Suprapubic skin (tissue), 4 donors: ENCODE results near the gene LIN28B. TPM values are rescaled to one million over a fixed set of nuclear protein-coding genes. Genes with fewer than 3 reads are reported as not detected.

ENCODE experiments used
- DNase-seq, 2 donors: peaks; one replicate each; pipeline ENCODE4 v3.0.0-alpha.2; 2019; ENCODE audit warnings: low spot score in 2 of 2
- H3K27ac ChIP-seq: fragments of 200-600 bp; sonication (generic); one replicate; pipeline ENCODE4 v1.5.1; 2019
- H3K27me3 ChIP-seq: fragments of 200-600 bp; sonication (generic); one replicate; pipeline ENCODE4 v1.5.1; 2019
- H3K36me3 ChIP-seq: fragments of 200-600 bp; sonication (generic); one replicate; pipeline ENCODE4 v1.5.1; 2019
- H3K4me1 ChIP-seq: fragments of 200-600 bp; sonication (generic); one replicate; pipeline ENCODE4 v1.5.1; 2019
- H3K4me3 ChIP-seq: fragments of 200-600 bp; sonication (generic); one replicate; pipeline ENCODE4 v1.5.1; 2019; ENCODE audit warnings: mild to moderate bottlenecking
- H3K9me3 ChIP-seq: fragments of 200-600 bp; sonication (generic); one replicate; pipeline ENCODE4 v1.5.1; 2019
- EP300 ChIP-seq: sonication (generic); formaldehyde crosslinking; IDR thresholded peaks from one replicate; pipeline ENCODE4 v1.6.1; 2017; ENCODE audit warnings: antibody characterized with exemption
- POLR2A ChIP-seq, 2 donors: fragments of 450-650 bp; IDR thresholded peaks; one replicate each; pipeline ENCODE4 v1.6.1; 2017; ENCODE audit warnings: antibody characterized with exemption in 2 of 2, mild to moderate bottlenecking in 2 of 2, moderate library complexity in 2 of 2
- POLR2AphosphoS5 ChIP-seq, 3 donors: sonication (generic); formaldehyde crosslinking; IDR thresholded peaks; one replicate each; pipeline ENCODE4 v1.6.1; 2017; ENCODE audit warnings: antibody characterized with exemption in 3 of 3
- WGBS: methylation state at CpG from one replicate; pipeline ENCODE4 v1.1.5; 2018; 5-methylcytosine and 5-hydroxymethylcytosine counted together
- total RNA-seq, 4 donors: library from RNA; depleted of rRNA; stranded (reverse); fragments of >200 nt; gene quantifications; one replicate each; pipeline ENCODE4 v1.1.0, GENCODE V29; 2016
- TF ChIP-seq, protein P1 (sequence below), 2 donors: fragments of 200-600 bp in 1 of 2; fragments of 450-650 bp in 1 of 2; sonication (generic) in 1 of 2; IDR thresholded peaks; one replicate each; pipeline ENCODE4 v1.5.1; 2016 to 2019; ENCODE audit warnings: antibody characterized with exemption in 2 of 2, mild to moderate bottlenecking in 1 of 2, moderate library complexity in 1 of 2

The LIN28B gene
- total RNA-seq, 4 donors from 2014 or later: not detected

DNA sequence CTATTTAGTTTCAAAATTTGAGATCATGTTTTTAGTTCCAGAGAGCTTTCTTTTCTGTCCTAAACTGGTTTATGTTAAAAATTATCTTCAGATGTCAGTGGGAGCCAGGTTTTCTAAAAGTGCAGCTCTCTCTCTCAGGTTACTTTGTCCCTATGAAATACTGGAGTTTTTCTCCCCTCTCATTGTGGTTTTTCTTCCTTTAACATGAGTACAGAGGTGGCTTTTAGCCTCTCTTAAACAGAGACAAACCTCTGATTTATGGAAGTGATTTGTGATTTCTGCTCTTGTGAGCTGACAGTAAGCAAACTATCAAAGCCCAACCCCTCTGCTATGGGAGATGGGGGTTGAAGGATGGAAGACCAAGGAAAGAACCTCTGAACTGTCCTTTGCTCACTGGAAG, 85.7 kb downstream of the LIN28B start:
- Histone ChIP-seq H3K4me3 (no peak overlapping the region), H3K27me3 (no peaks in the 10 kb centered on the region), H3K27ac (no peak overlapping the region), H3K9me3 (no peaks in the 10 kb centered on the region), H3K4me1 (no peaks in the 10 kb centered on the region), H3K36me3 (no peaks in the 10 kb centered on the region)
- no peak for DNase-seq
- no peak for TF ChIP-seq POLR2AphosphoS5 (IDR thresholded peaks at IDR 0.05)
- TF ChIP-seq EP300: no peak
- no peak for TF ChIP-seq POLR2A (IDR thresholded peaks at IDR 0.05)
- TF ChIP-seq, protein P1, sequence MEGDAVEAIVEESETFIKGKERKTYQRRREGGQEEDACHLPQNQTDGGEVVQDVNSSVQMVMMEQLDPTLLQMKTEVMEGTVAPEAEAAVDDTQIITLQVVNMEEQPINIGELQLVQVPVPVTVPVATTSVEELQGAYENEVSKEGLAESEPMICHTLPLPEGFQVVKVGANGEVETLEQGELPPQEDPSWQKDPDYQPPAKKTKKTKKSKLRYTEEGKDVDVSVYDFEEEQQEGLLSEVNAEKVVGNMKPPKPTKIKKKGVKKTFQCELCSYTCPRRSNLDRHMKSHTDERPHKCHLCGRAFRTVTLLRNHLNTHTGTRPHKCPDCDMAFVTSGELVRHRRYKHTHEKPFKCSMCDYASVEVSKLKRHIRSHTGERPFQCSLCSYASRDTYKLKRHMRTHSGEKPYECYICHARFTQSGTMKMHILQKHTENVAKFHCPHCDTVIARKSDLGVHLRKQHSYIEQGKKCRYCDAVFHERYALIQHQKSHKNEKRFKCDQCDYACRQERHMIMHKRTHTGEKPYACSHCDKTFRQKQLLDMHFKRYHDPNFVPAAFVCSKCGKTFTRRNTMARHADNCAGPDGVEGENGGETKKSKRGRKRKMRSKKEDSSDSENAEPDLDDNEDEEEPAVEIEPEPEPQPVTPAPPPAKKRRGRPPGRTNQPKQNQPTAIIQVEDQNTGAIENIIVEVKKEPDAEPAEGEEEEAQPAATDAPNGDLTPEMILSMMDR (IDR thresholded peaks at IDR 0.05): no peak

DNA sequence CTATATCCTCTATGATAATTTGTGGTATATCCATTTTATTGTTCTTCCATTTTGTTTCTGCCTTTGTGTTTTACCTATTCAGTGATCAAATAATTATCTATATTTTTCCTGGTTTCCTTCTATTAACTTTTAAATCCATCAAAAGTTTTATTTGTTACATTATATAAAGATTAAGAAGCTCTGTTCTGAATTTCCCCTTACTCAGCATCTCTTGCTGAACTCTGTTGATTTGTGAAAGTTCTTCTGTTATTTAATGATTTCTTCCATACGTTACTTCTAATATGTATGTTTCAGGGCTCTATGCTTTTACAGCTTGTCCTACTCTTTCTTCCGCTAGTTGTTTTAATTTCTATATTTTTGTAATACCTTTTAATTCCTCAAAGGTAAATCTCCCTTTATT, 87.1 kb downstream of the LIN28B start:
- no peaks in the 10 kb centered on the region for H3K9me3 ChIP-seq
- no peak for DNase-seq
- no peaks in the 10 kb centered on the region for H3K27me3 ChIP-seq
- WGBS: 96% methylated on average over 2 of the region's 2 CpGs
- no peak for TF ChIP-seq POLR2AphosphoS5 (IDR thresholded peaks at IDR 0.05)
- TF ChIP-seq, protein P1 (IDR thresholded peaks at IDR 0.05): no peak
- no peak for TF ChIP-seq EP300
- no peak for TF ChIP-seq POLR2A (IDR thresholded peaks at IDR 0.05)
- no peaks in the 10 kb centered on the region for H3K36me3 ChIP-seq
- H3K27ac ChIP-seq: no peak overlapping the region
- no peaks in the 10 kb centered on the region for H3K4me1 ChIP-seq
- no peak overlapping the region for H3K4me3 ChIP-seq

DNA sequence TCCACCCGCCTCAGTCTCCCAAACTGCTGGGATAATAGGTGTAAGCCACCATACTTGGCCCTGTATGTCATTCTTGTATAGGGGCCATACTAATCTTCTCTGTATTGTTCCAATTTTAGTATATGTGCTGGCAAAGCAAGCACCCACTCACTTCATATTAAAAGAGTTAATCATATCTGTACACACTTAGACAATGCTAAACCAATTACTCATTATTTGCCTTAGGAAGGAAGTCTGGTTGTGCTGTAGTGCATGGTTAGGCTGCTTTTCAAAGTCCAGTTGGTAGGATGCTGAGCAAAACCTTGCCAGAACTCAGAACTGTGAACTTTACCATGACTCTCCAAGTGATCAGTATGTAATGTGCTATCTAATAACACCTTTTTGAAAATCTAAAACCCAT, 88.6 kb downstream of the LIN28B start:
- no peak for DNase-seq
- Histone ChIP-seq H3K27ac (no peak overlapping the region), H3K27me3 (no peaks in the 10 kb centered on the region), H3K36me3 (no peaks in the 10 kb centered on the region), H3K4me3 (no peak overlapping the region), H3K9me3 (no peaks in the 10 kb centered on the region), H3K4me1 (no peaks in the 10 kb centered on the region)
- TF ChIP-seq POLR2A (IDR thresholded peaks at IDR 0.05) (no peak), POLR2AphosphoS5 (IDR thresholded peaks at IDR 0.05) (no peak), EP300 (no peak)
- TF ChIP-seq, protein P1 (IDR thresholded peaks at IDR 0.05): no peak
- WGBS: 100% methylated on average over 1 of the region's 1 CpG

DNA sequence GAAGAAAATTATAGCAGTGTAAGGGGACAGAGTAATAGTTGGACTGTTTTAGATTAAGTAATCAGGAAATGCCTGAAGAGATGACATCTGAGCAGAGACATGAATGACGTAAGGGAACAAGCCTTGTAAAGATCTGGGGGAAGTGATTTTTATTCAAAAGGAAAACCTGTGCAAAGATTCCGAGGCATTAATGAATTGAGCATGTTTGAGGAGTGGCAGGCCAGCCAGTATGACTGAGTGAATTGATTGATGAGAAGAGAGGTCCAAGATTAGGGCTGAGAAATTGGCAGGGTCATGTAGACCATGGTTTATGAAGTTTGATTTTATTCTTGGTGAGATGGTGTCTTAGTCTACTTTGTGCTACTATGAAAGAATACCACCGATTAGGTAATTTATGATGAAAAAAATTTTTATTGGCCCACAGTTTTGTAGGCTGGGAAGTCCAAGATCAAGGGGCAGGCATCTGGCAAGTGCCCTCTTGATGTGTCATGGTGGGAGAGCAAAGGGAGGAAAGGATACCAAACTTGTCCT, 95.1 kb downstream of the LIN28B start:
- 46% methylated on average over 3 of the region's 3 CpGs for WGBS
- H3K4me1 ChIP-seq: no peaks in the 10 kb centered on the region
- no peaks in the 10 kb centered on the region for H3K9me3 ChIP-seq
- no peak for DNase-seq
- H3K27ac ChIP-seq: no peak overlapping the region
- TF ChIP-seq POLR2AphosphoS5 (IDR thresholded peaks at IDR 0.05) (no peak), POLR2A (IDR thresholded peaks at IDR 0.05) (no peak), EP300 (no peak)
- TF ChIP-seq, protein P1 (IDR thresholded peaks at IDR 0.05): no peak
- no peaks in the 10 kb centered on the region for H3K27me3 ChIP-seq
- no peaks in the 10 kb centered on the region for H3K36me3 ChIP-seq
- H3K4me3 ChIP-seq: no peak overlapping the region

DNA sequence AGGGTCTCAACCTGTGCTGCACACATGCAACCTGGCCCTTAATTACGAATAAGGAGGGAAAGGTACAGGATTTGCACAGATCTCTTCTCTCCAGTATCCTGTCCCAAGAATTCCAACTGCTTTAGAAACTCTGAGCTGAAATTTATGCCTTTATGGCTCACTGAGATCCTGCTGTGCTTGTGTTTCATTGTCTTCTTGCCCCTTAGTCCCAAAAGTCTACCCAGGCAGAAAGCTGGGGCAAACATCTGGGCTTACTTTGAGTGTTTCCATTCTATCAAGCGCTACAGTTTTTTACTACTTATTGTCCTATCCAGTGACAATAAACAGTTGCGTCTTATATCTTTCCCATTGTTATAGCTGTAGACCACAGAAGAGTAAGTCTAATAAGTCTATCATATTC, 99.7 kb downstream of the LIN28B start:
- H3K36me3 ChIP-seq: no peaks in the 10 kb centered on the region
- WGBS: 86% methylated on average over 3 of the region's 3 CpGs
- no peak overlapping the region for H3K4me3 ChIP-seq
- DNase-seq: no peak
- TF ChIP-seq POLR2A (IDR thresholded peaks at IDR 0.05) (no peak), POLR2AphosphoS5 (IDR thresholded peaks at IDR 0.05) (no peak), EP300 (no peak)
- TF ChIP-seq, protein P1 (IDR thresholded peaks at IDR 0.05): no peak
- no peaks in the 10 kb centered on the region for H3K4me1 ChIP-seq
- no peak overlapping the region for H3K27ac ChIP-seq
- no peaks in the 10 kb centered on the region for H3K27me3 ChIP-seq
- H3K9me3 ChIP-seq: no peaks in the 10 kb centered on the region
